SJSA1 (cell line): ENCODE results near the gene NSG2. TPM values are rescaled to one million over a fixed set of nuclear protein-coding genes. Genes with fewer than 3 reads are reported as not detected.
"Not testable (repeated sequence)": the region's sequence is repeated elsewhere in the genome, so short reads cannot be mapped to it uniquely, and the experiment has no call there.

Experiments
- DNase-seq, 2 experiments: peaks; one replicate each; pipeline ENCODE4 v3.0.0-alpha.2; 2015 to 2020; ENCODE audit warnings: low spot score in 2 of 2, low read depth in 1 of 2
- H3K27ac ChIP-seq: fragments of 250-450 bp; sonication (Bioruptor Pico); 2 replicates; pipeline ENCODE4 v1.5.1; 2020; ENCODE audit warnings: mild to moderate bottlenecking, moderate library complexity
- H3K27me3 ChIP-seq: fragments of 250-450 bp; sonication (Bioruptor Pico); replicated peaks from 2 replicates; pipeline ENCODE4 v1.5.1; 2020; ENCODE audit warnings: mild to moderate bottlenecking, moderate library complexity
- H3K36me3 ChIP-seq: fragments of 250-450 bp; sonication (Bioruptor Pico); 2 replicates; pipeline ENCODE4 v1.5.1; 2020; ENCODE audit warnings: mild to moderate bottlenecking
- H3K4me1 ChIP-seq: fragments of 250-450 bp; sonication (Bioruptor Pico); replicated peaks from 2 replicates; pipeline ENCODE4 v1.6.1; 2021; ENCODE audit warnings: mild to moderate bottlenecking
- H3K4me3 ChIP-seq: fragments of 250-450 bp; sonication (Bioruptor Pico); 2 replicates; pipeline ENCODE4 v1.5.1; 2020; ENCODE audit warnings: mild to moderate bottlenecking
- H3K9me3 ChIP-seq: fragments of 250-450 bp; sonication (Bioruptor Pico); replicated peaks from 2 replicates; pipeline ENCODE4 v1.5.1; 2020; ENCODE audit warnings: mild to moderate bottlenecking
- total RNA-seq: library from RNA; depleted of rRNA; stranded (reverse); fragments of >200 nt; shearing (Covaris generic); gene quantifications from 2 replicates; pipeline ENCODE4 v1.2.3, GENCODE V29; 2014

The NSG2 gene
- total RNA-seq, 1 experiment from 2014 or later, result not detected

DNA sequence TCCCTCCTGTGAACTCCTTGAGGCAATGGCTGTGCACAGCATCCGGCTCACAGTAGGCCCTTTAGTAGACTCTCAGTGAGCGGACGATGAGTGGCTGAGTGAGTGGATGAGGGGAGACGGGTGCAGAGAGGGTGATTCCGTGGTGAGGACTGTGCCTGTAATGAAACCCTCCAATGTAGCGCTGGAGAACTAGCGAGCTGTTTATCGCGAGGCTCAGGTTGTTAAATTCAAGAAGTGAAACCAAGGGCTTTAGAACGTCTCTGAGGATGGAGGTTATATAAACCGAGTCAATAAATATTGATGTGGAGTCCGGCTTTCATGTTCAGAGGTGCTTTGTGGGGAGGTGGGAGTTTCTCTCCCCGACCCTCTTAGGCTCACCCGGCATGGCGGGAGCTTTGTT lies 53.2 kb downstream of the NSG2 start:
- H3K36me3 ChIP-seq, result no peaks in the 10 kb centered on the region
- no peaks in the 10 kb centered on the region for H3K4me1 ChIP-seq
- H3K27me3 ChIP-seq, result 0 out of 2 replicates have a peak, but pooled peaks cover 3% of the 10 kb centered on the region
- DNase-seq, result no peak
- H3K9me3 ChIP-seq, result no peaks in the 10 kb centered on the region
- H3K4me3 ChIP-seq, result no peak overlapping the region
- H3K27ac ChIP-seq, result no peak overlapping the region

DNA sequence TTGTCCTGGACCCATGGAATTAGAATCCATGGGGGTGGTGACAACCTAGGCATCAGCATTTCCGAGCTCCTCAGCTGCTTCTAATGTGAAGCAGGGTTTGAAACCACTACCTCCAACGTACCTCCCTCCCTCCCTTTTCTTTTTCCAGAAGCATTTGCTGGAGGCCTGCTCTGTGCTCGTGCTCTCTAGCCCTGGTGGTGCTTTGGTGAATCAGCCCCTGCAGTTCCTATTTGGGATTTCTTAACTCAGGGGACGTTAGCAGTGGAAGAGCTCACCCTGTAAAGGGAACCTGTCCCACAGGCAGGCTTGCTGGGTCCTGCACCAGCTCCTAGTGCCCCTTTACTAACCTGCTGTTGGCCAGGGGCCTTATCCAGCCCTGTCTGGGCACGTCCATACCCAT lies 55.0 kb downstream of the NSG2 start:
- Histone ChIP-seq H3K9me3 (no peaks in the 10 kb centered on the region), H3K36me3 (no peaks in the 10 kb centered on the region), H3K27me3 (no peaks in the 10 kb centered on the region), H3K4me1 (no peaks in the 10 kb centered on the region), H3K4me3 (no peak overlapping the region), H3K27ac (no peak overlapping the region)
- no peak for DNase-seq

GRCh38 chr5:174101195-174101730 lies 55.8 kb downstream of the NSG2 start:
- Histone ChIP-seq H3K4me3 (no peak overlapping the region), H3K9me3 (no peaks in the 10 kb centered on the region), H3K36me3 (no peaks in the 10 kb centered on the region), H3K4me1 (no peaks in the 10 kb centered on the region), H3K27ac (no peak overlapping the region), H3K27me3 (no peaks in the 10 kb centered on the region)
- no peak for DNase-seq

GRCh38 chr5:174102574-174102973 lies 57.1 kb downstream of the NSG2 start:
- H3K27ac ChIP-seq, H3K4me1 ChIP-seq, H3K4me3 ChIP-seq: not testable (repeated sequence)

GRCh38 chr5:174106997-174107655 lies 61.6 kb downstream of the NSG2 start:
- no peaks in the 10 kb centered on the region for H3K36me3 ChIP-seq
- H3K4me3 ChIP-seq, result no peak overlapping the region
- no peaks in the 10 kb centered on the region for H3K9me3 ChIP-seq
- peaks cover 4% of the 10 kb centered on the region; the same call in 1 of the 2 replicates for H3K27me3 ChIP-seq
- DNase-seq, result no peak
- H3K4me1 ChIP-seq, result no peaks in the 10 kb centered on the region
- no peak overlapping the region for H3K27ac ChIP-seq

More at GRCh38 chr5:174102574-174102973, 57.1 kb downstream of the NSG2 start:
- H3K9me3 ChIP-seq, H3K36me3 ChIP-seq, H3K27me3 ChIP-seq, DNase-seq: not testable (repeated sequence)

DNA sequence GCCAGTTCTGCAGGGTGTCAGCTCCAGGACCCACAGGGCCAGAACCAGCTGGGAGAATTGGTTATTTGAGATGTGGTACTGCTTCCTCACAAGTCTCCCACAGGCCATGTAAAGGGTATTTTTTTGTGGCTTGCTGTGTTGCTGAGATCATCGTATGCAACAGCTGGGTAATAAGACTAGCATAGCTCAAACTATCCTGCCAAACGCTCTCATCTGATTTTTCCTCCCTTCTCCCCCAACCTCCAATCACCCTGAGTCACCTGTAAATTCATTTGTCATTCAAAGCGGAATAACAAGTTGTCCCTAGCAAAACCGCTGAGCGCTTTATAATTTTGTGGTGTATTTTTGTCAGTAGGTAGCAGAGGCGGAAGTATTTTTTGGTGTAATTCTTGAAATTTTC lies 63.2 kb downstream of the NSG2 start:
- H3K36me3 ChIP-seq, result no peaks in the 10 kb centered on the region
- DNase-seq, result no peak
- H3K4me3 ChIP-seq, result no peak overlapping the region
- no peaks in the 10 kb centered on the region for H3K9me3 ChIP-seq
- no peak overlapping the region for H3K27ac ChIP-seq
- no peaks in the 10 kb centered on the region for H3K4me1 ChIP-seq
- peaks cover 4% of the 10 kb centered on the region; the same call in 1 of the 2 replicates for H3K27me3 ChIP-seq

DNA sequence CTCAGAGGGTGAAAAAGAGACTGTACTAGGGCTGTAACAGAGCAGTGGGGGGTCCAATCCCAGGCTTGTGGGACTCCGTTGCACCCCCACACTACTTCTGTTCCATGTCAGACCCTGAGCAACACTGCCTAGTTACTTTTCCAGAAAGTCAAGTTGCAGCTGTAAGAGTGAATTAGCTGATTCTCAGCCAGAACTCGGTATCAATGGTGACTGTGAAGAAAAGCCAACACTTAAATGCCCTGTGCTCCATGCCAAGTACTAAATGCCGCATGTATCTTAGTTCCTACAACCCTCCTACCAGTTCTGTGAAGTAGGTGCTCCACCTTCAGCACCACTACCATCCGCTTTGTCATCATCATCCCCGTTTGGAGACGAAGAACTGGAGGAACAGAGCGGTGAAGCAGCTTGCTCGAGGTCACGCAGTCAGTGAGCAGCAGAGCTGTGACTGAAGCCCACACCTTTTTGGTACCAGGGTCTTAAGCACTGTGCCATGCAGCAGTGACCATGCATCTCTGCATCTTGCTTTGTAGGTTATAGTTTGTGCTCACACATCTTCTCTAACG lies 64.3 kb downstream of the NSG2 start:
- Histone ChIP-seq H3K4me1 (no peaks in the 10 kb centered on the region), H3K4me3 (no peak overlapping the region), H3K9me3 (no peaks in the 10 kb centered on the region), H3K36me3 (no peaks in the 10 kb centered on the region), H3K27ac (no peak overlapping the region), H3K27me3 (peaks cover 4% of the 10 kb centered on the region; the same call in 1 of the 2 replicates)
- DNase-seq, result no peak

GRCh38 chr5:174110310-174110709 lies 64.8 kb downstream of the NSG2 start:
- Histone ChIP-seq H3K4me3 (no peak overlapping the region), H3K9me3 (no peaks in the 10 kb centered on the region), H3K27ac (no peak overlapping the region), H3K4me1 (no peaks in the 10 kb centered on the region), H3K36me3 (no peaks in the 10 kb centered on the region), H3K27me3 (peaks cover 4% of the 10 kb centered on the region; the same call in 1 of the 2 replicates)
- no peak for DNase-seq

- Histone ChIP-seq H3K9me3 (no peaks in the 10 kb centered on the region), H3K36me3 (no peaks in the 10 kb centered on the region), H3K27ac (no peak overlapping the region), H3K4me3 (no peak overlapping the region), H3K27me3 (peaks cover 4% of the 10 kb centered on the region; the same call in 1 of the 2 replicates), H3K4me1 (no peaks in the 10 kb centered on the region)
- no peak for DNase-seq
These were observed 65.9 kb downstream of the NSG2 start for GRCh38 chr5:174111287-174111973.

DNA sequence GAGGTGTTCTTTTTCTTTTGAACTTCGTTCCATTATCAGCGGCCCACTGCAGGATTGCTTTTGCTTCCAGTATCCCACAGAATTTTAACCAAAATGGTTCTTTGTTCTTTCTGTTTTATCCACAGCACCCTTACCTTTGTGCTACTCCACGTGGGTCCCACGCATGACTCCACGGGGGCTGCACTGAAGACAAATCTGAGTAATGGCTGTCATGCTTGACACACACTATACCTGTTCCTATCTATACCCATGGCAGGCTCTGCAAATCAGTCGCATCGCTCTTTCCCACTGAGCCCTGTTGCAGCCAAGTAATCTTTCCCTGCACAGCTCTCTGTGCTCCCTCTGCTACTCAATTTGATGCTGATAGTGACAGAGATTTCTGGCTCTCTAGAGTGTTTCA lies 69.7 kb downstream of the NSG2 start:
- H3K9me3 ChIP-seq, result no peaks in the 10 kb centered on the region
- 0 out of 2 replicates have a peak, but pooled peaks cover 3% of the 10 kb centered on the region for H3K27me3 ChIP-seq
- H3K4me1 ChIP-seq, result no peaks in the 10 kb centered on the region
- no peak overlapping the region for H3K27ac ChIP-seq
- no peaks in the 10 kb centered on the region for H3K36me3 ChIP-seq
- no peak overlapping the region for H3K4me3 ChIP-seq
- DNase-seq, result no peak

DNA sequence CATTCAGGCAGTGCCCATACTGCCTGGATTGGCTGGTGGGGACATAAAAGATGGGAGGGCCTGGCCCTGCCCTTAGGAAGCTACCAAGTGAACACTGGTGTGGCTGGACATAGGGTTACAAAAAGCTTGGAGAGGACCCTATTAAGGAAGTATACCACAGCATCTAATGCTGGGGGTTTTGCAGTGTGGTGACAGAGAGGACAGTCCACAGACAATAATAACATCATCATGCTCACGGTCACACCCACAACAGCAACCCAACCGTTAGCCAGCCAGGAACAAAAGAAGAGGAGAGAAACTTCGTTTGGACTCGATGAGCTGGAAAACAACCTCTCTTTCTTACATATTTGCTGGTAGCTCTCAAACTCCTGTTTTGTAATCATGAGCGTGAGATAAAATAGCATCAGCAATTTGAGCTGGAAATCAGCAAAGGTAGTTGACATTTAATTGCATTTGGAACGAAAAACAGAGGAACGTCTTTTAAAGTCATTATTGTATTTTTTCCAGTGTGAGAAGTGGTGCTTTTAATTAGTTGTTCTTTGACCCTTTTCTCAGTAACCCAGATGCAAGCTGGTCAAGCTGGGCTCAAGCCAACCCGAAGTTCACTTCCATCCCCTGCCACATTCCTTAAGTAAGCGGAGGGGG lies 73.4 kb downstream of the NSG2 start:
- Histone ChIP-seq H3K4me1 (no peaks in the 10 kb centered on the region), H3K9me3 (no peaks in the 10 kb centered on the region), H3K27me3 (0 out of 2 replicates have a peak, but pooled peaks cover 3% of the 10 kb centered on the region), H3K4me3 (no peak overlapping the region), H3K27ac (no peak overlapping the region), H3K36me3 (no peaks in the 10 kb centered on the region)
- DNase-seq, result no peak

DNA sequence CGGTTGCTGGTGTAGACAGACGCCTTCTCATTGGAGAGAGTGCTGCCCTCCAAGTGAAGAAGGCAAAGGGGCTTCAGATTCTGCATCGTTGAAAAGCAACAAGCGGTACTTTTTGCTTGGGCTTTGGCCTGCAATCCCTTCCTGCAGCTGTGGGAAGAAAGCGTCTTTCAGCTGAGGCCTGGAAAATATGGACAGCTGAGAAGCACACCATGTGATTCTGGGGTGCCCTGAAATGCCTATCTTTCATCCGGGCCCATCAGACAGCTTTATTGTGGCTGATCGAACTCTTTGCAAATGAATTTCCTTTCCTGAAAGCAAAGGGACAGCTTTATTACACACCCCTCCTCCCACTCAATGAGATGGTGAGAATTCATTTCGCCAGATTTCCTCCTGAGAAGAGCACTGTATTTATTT lies 74.0 kb downstream of the NSG2 start:
- Histone ChIP-seq H3K4me3 (no peak overlapping the region), H3K4me1 (no peaks in the 10 kb centered on the region), H3K27ac (no peak overlapping the region), H3K9me3 (no peaks in the 10 kb centered on the region), H3K36me3 (no peaks in the 10 kb centered on the region), H3K27me3 (0 out of 2 replicates have a peak, but pooled peaks cover 3% of the 10 kb centered on the region)
- DNase-seq, result no peak

DNA sequence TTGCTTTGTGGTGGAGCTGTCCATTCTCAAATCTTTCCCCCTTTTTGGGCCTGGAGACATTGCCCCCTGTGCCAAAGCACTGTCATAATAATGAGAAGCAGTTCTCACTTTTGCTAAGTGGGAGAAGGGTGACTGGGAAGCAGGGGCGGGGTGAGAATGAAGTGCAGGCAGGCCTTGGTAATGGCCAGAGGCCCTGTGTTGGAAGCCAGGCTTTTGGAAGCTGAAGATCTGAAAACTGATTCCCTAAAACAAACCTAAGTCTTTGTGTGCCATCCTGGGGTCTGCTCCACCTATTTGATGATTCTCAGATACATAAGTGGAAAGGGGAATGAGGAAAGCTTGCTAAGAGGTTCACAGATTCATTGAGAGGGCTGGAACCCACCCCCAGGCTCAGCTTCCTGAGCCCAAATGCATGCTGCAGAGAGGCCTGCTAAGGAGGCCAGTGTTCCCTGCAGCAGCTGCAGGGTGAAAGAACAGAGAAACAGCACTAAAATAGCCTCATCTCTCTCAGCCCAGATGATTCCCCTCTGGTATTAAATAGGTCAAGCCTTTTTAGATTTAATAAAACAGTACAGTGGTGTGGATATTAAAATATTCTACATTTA lies 75.0 kb downstream of the NSG2 start:
- Histone ChIP-seq H3K4me1 (no peaks in the 10 kb centered on the region), H3K27me3 (peaks cover 3% of the 10 kb centered on the region; the same call in 1 of the 2 replicates), H3K36me3 (0 out of 2 replicates have a peak, but pooled peaks cover 3% of the 10 kb centered on the region), H3K27ac (no peak overlapping the region), H3K4me3 (no peak overlapping the region), H3K9me3 (peaks cover 6% of the 10 kb centered on the region; the same call in 1 of the 2 replicates)
- DNase-seq, result no peak
